ENCODE results near the gene UCN3. TPM values are rescaled to one million over a fixed set of nuclear protein-coding genes. Genes with fewer than 3 reads are reported as not detected.

UCN3 gene
- polyA plus RNA-seq, 1 donor from 2014 or later = not detected

DNA sequence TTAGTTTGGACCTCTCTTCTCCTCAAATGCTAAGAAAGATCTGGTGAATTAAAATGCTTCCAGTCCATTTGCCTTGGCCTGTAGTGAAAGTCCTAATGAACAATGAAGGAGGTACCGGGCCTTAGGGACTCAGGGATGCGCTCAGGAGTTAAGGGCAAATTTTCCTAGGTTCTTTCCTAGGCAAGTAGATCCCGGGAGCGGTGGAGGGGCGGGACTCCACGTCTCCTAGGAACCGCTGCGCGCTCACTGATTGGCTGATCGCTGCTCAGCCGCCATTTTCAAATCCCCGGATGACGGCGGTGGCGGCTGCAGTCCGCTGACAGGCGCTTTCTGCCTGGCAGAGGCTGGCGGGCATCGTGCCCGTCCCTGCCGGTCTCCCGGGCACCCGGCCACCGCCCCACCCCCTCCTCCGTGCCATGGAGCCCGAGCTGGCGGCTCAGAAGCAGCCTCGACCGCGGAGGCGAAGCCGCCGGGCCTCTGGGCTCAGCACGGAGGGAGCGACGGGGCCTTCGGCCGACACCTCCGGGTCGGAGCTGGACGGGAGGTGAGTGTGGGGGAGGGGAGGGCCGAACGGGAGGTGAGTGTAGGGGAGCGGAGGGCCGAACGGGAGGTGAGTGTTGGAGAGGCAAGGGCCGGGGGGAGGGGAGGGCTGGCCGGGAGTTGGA is 47.6 kb downstream of the UCN3 start, which contains the start of gene NET1:
Gene NET1, plus strand, starts transcription at position 281 of the 665 bp plus-strand sequence. Its CDS starts 136 bp downstream, at position 417.
- Histone ChIP-seq H3K9me2 (ENCODE audit: insufficient read depth, low read length) (no peaks in the 10 kb centered on the region), H3F3A (ENCODE audit: insufficient read depth, low read length, poor library complexity, severe bottlenecking) (no peaks in the 10 kb centered on the region), H3K9me3 (ENCODE audit: low read length) (no peaks in the 10 kb centered on the region), H3K27me3 (ENCODE audit: insufficient read depth, low read depth, low read length) (no peaks in the 10 kb centered on the region), H3K4me3 (ENCODE audit: low read length) (peak within 1 kb of the TSS; percentile 91), H3K27ac (ENCODE audit: low read length) (no peak within 1 kb of the TSS), H4K20me1 (ENCODE audit: insufficient read depth) (no peaks in the 10 kb centered on the region), H2AFZ (ENCODE audit: low read depth, low read length) (peak within 1 kb of the TSS; percentile 74), H3K36me3 (ENCODE audit: insufficient read depth, low read length) (no peaks in the 10 kb centered on the region), H3K9ac (ENCODE audit: low read length) (peak within 1 kb of the TSS; percentile 74), H3K4me2 (ENCODE audit: low read length) (peak within 1 kb of the TSS; percentile 59), H3K79me2 (replicated peaks; ENCODE audit: insufficient read depth, low read length) (peaks cover 29% of the 10 kb centered on the region)
- TF ChIP-seq MXI1 (conservative IDR thresholded peaks at IDR 0.05; ENCODE audit: poor library complexity, severe bottlenecking) = peak; percentile 98
- TF ChIP-seq, protein P1, sequence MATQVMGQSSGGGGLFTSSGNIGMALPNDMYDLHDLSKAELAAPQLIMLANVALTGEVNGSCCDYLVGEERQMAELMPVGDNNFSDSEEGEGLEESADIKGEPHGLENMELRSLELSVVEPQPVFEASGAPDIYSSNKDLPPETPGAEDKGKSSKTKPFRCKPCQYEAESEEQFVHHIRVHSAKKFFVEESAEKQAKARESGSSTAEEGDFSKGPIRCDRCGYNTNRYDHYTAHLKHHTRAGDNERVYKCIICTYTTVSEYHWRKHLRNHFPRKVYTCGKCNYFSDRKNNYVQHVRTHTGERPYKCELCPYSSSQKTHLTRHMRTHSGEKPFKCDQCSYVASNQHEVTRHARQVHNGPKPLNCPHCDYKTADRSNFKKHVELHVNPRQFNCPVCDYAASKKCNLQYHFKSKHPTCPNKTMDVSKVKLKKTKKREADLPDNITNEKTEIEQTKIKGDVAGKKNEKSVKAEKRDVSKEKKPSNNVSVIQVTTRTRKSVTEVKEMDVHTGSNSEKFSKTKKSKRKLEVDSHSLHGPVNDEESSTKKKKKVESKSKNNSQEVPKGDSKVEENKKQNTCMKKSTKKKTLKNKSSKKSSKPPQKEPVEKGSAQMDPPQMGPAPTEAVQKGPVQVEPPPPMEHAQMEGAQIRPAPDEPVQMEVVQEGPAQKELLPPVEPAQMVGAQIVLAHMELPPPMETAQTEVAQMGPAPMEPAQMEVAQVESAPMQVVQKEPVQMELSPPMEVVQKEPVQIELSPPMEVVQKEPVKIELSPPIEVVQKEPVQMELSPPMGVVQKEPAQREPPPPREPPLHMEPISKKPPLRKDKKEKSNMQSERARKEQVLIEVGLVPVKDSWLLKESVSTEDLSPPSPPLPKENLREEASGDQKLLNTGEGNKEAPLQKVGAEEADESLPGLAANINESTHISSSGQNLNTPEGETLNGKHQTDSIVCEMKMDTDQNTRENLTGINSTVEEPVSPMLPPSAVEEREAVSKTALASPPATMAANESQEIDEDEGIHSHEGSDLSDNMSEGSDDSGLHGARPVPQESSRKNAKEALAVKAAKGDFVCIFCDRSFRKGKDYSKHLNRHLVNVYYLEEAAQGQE (IDR thresholded peaks at IDR 0.05; ENCODE audit: borderline replicate concordance) = peak; percentile 55
- peak; percentile 84 for TF ChIP-seq POLR2AphosphoS5 (IDR thresholded peaks at IDR 0.05)
- TF ChIP-seq SMC3 (conservative IDR thresholded peaks at IDR 0.05; ENCODE audit: poor library complexity) = peak; percentile 30
- TF ChIP-seq EZH2 (IDR thresholded peaks at IDR 0.05; ENCODE audit: borderline replicate concordance, insufficient read depth, low read length, poor library complexity, severe bottlenecking) = no peak
- no peak for TF ChIP-seq RAD21 (conservative IDR thresholded peaks at IDR 0.05)

DNA sequence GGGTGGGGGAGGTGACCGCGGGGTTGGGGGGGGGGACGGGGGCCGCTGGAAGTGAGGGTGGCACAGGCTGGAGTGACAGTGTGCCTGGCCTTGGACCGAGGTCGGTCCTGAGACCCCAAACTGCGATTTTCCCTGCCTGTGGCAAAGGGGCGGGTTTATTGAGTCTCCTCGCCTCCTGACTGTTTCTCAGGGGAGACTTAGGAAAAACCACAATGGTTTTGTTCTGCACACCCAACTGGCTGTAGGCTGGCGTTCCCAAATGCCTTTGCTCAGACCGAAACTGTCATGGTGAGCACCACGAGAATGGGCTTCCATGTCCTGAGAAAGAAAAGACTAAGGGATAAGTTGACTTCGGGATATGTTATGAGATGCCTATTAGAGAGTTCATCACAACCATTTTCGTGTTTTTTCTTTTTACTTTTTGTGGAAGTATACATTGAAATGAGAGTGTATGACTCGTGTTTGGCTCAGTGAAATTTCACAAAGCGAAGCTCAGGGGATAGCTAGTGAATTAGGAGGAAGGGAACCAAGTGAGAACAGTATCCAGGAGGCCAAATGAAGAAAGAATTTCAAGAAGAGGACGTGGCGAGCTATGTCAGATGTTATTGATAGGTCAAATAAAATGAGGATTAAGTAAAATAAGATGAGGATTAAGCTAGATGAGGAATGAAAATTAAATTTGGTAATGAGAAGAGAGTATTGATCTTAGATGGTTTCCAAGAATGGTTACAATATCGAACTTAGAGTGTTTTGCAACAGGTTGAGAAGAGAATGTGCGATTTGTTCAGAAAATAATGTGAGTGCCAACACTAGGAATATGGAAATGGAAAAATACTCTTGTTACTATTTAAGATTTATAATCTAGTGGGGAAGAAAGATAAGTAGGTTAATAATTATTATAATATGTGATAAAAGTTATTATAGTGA is 48.5 kb downstream of the UCN3 start:
- Histone ChIP-seq H3K9me2 (ENCODE audit: insufficient read depth, low read length) (no peaks in the 10 kb centered on the region), H3F3A (ENCODE audit: insufficient read depth, low read length, poor library complexity, severe bottlenecking) (no peaks in the 10 kb centered on the region), H3K4me3 (ENCODE audit: low read length) (peak overlapping the region; percentile 91), H3K79me2 (replicated peaks; ENCODE audit: insufficient read depth, low read length) (peaks cover 38% of the 10 kb centered on the region), H3K27ac (ENCODE audit: low read length) (no peak overlapping the region), H3K9ac (ENCODE audit: low read length) (peak overlapping the region; percentile 74), H4K20me1 (ENCODE audit: insufficient read depth) (no peaks in the 10 kb centered on the region), H2AFZ (ENCODE audit: low read depth, low read length) (no peak overlapping the region), H3K27me3 (ENCODE audit: insufficient read depth, low read depth, low read length) (no peaks in the 10 kb centered on the region), H3K9me3 (ENCODE audit: low read length) (no peaks in the 10 kb centered on the region), H3K4me2 (ENCODE audit: low read length) (peak overlapping the region; percentile 59), H3K36me3 (ENCODE audit: insufficient read depth, low read length) (no peaks in the 10 kb centered on the region)
- TF ChIP-seq TAF1 (IDR thresholded peaks at IDR 0.05; ENCODE audit: low read depth) (no peak), EZH2 (IDR thresholded peaks at IDR 0.05; ENCODE audit: borderline replicate concordance, insufficient read depth, low read length, poor library complexity, severe bottlenecking) (no peak)

DNA sequence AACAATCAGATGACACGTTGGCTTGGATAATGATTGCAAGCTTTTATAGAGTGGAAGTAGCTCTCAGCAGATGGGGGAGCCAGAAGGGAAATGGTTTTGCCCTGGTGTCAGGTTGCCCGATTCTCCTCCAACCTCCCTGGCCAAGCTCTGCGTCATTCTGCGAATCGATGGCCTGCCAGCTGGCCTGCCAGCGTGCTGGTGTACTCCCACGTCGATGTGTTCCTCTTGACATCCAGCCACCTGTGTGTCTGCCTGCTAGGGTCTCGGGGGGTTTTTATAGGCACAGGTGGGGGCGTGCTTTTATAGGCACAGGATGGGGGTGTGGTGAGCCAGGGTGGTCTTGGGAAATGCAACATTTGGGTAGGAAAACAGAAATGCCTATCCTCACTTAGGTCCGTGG is 52.2 kb downstream of the UCN3 start:
- Histone ChIP-seq H3F3A (ENCODE audit: insufficient read depth, low read length, poor library complexity, severe bottlenecking) (no peaks in the 10 kb centered on the region), H3K9me2 (ENCODE audit: insufficient read depth, low read length) (no peaks in the 10 kb centered on the region), H3K27me3 (ENCODE audit: insufficient read depth, low read depth, low read length) (no peaks in the 10 kb centered on the region), H3K4me3 (ENCODE audit: low read length) (no peak overlapping the region), H3K36me3 (ENCODE audit: insufficient read depth, low read length) (no peaks in the 10 kb centered on the region), H3K79me2 (replicated peaks; ENCODE audit: insufficient read depth, low read length) (peaks cover 55% of the 10 kb centered on the region), H2AFZ (ENCODE audit: low read depth, low read length) (no peak overlapping the region), H3K9me3 (ENCODE audit: low read length) (no peaks in the 10 kb centered on the region), H3K4me2 (ENCODE audit: low read length) (no peak overlapping the region), H3K27ac (ENCODE audit: low read length) (no peak overlapping the region), H4K20me1 (ENCODE audit: insufficient read depth) (no peaks in the 10 kb centered on the region), H3K9ac (ENCODE audit: low read length) (no peak overlapping the region)
- TF ChIP-seq EP300 (conservative IDR thresholded peaks at IDR 0.05; ENCODE audit: poor library complexity, severe bottlenecking) (no peak), SMC3 (conservative IDR thresholded peaks at IDR 0.05; ENCODE audit: poor library complexity) (no peak), EZH2 (IDR thresholded peaks at IDR 0.05; ENCODE audit: borderline replicate concordance, insufficient read depth, low read length, poor library complexity, severe bottlenecking) (no peak), MXI1 (conservative IDR thresholded peaks at IDR 0.05; ENCODE audit: poor library complexity, severe bottlenecking) (no peak), RAD21 (conservative IDR thresholded peaks at IDR 0.05) (no peak), POLR2AphosphoS5 (IDR thresholded peaks at IDR 0.05) (no peak), TAF1 (IDR thresholded peaks at IDR 0.05; ENCODE audit: low read depth) (no peak)
- TF ChIP-seq, protein P2, sequence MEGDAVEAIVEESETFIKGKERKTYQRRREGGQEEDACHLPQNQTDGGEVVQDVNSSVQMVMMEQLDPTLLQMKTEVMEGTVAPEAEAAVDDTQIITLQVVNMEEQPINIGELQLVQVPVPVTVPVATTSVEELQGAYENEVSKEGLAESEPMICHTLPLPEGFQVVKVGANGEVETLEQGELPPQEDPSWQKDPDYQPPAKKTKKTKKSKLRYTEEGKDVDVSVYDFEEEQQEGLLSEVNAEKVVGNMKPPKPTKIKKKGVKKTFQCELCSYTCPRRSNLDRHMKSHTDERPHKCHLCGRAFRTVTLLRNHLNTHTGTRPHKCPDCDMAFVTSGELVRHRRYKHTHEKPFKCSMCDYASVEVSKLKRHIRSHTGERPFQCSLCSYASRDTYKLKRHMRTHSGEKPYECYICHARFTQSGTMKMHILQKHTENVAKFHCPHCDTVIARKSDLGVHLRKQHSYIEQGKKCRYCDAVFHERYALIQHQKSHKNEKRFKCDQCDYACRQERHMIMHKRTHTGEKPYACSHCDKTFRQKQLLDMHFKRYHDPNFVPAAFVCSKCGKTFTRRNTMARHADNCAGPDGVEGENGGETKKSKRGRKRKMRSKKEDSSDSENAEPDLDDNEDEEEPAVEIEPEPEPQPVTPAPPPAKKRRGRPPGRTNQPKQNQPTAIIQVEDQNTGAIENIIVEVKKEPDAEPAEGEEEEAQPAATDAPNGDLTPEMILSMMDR (IDR thresholded peaks at IDR 0.05; ENCODE audit: poor library complexity, severe bottlenecking) = no peak
- TF ChIP-seq, protein P1 (IDR thresholded peaks at IDR 0.05; ENCODE audit: borderline replicate concordance) = no peak
